ENCODE measurements around the gene ACOT7.

- TF ChIP-seq CTCF (conservative IDR thresholded peaks at IDR 0.05; ENCODE audit: low read length) (no peak), EZH2phosphoT487 (IDR thresholded peaks at IDR 0.05; ENCODE audit: borderline replicate concordance) (no peak)
Observed at GRCh38 chr1:6237093-6237492, 156.5 kb downstream of the ACOT7 start.

Data from Loucy (cell line).